Testis (tissue), 2 donors: Measurements from ENCODE around the gene GDPD5.

Source experiments
- CTCF ChIP-seq, 3 experiments: fragments of 450-650 bp in 2 of 3; fragments of 200-600 bp in 1 of 3; sonication (generic) in 1 of 3; IDR thresholded peaks; one replicate each; pipeline ENCODE4 v1.5.1; 2016 to 2019; ENCODE audit warnings: antibody characterized with exemption in 3 of 3, mild to moderate bottlenecking in 2 of 3, moderate library complexity in 1 of 3
- POLR2A ChIP-seq: fragments of 450-650 bp; IDR thresholded peaks from one replicate; pipeline ENCODE4 v1.6.1; 2017; ENCODE audit warnings: antibody characterized with exemption, mild to moderate bottlenecking, moderate library complexity

- TF ChIP-seq CTCF (IDR thresholded peaks at IDR 0.05) (no peak), POLR2A (no peak)
Measured at GRCh38 chr11:75563501-75563977, 37.8 kb upstream of the GDPD5 start.
